GM12873 (cell line): ENCODE results near the gene DNAAF5.

Source experiments
- TF ChIP-seq, protein P1 (sequence below): IDR thresholded peaks from 2 replicates; pipeline ENCODE4 v1.5.1; 2012; ENCODE audit warnings: low read depth, mild to moderate bottlenecking, moderate library complexity, low read length, control low read depth; ENCODE audit not compliant: insufficient read depth; ENCODE audit errors: missing control alignments

Gene DNAAF5

DNA sequence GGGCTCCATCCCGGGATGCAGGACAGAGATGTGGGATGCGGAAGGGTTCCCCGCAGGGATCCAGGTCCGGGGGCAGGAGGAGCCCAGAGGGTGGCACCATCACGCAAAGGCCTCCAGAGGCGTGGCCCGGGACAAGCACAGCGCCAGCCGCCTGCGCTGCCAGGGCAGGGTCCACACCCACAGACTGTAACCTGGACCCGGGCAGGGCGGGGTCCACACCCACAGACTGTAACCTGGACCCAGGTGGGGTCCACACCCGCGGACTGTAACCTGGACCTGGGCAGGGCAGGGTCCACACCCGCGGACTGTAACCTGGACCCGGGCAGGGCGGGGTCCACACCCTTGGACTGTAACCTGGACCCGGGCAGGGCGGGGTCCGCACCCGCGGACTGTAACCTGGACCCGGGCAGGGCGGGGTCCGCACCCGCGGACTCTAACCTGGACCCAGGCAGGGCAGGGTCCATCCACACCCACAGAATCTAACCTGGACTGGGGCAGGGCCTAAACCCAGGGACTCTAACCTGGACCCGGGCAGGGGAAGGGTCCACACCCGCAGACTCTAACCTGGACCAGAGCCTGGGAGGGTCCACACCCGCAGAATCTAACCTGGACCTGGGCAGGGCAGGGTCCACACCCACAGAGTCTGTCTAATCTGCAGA is 68.3 kb downstream of the DNAAF5 start:
- TF ChIP-seq, protein P1, sequence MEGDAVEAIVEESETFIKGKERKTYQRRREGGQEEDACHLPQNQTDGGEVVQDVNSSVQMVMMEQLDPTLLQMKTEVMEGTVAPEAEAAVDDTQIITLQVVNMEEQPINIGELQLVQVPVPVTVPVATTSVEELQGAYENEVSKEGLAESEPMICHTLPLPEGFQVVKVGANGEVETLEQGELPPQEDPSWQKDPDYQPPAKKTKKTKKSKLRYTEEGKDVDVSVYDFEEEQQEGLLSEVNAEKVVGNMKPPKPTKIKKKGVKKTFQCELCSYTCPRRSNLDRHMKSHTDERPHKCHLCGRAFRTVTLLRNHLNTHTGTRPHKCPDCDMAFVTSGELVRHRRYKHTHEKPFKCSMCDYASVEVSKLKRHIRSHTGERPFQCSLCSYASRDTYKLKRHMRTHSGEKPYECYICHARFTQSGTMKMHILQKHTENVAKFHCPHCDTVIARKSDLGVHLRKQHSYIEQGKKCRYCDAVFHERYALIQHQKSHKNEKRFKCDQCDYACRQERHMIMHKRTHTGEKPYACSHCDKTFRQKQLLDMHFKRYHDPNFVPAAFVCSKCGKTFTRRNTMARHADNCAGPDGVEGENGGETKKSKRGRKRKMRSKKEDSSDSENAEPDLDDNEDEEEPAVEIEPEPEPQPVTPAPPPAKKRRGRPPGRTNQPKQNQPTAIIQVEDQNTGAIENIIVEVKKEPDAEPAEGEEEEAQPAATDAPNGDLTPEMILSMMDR = no peak

DNA sequence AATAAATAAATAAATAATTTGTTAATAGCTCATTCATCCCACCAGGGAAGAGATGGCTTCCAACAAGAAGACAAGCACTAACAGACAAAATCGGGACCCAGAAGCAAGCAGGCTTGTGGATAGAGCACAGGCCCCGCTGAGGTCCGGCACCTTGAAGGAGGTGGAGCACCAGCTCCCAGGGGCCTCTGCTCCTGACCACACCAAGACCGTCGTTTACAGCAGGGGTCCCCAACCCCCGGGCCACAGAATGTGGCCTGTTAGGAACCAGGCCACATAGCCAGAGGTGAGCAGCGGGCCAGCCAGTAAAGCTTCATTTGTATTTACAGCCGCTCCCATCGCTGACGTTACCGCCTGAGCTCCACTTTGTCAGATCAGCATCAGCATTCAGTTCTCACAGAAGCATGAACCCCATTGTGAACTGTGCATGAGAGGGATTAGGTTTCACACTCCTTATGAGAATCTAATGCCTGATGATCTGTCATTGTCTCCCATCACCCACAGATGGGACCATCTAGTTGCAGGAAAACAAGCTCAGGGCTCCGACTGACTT is 72.5 kb downstream of the DNAAF5 start:
- TF ChIP-seq, protein P1 = no peak

GRCh38 chr7:800692-801091 is 74.2 kb downstream of the DNAAF5 start:
- TF ChIP-seq, protein P1 = no peak

DNA sequence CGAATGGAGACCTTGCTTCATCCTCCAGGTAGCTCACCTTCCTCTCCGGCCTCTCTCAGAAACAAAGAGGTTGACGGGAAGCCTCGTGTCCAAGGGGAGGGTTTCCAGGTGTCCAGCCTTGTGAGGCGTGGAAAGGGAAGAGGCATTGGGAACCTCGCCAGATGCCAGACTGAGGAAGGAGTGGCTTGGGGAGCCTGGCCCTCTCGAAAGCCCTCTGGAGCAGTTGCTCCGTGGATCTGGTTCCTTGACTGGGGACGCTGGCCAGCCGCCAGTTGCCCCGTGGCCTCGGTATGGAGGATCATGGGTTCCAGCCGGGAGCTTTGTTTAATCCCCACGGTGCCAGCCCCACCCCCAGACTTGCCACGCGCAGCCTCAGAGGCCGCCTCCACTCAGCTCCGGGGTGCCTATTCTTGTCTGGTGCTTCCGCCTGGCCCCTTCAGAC is 75.5 kb downstream of the DNAAF5 start:
- TF ChIP-seq, protein P1 = no peak

GRCh38 chr7:802500-803242 is 76.2 kb downstream of the DNAAF5 start:
- TF ChIP-seq, protein P1 = no peak

DNA sequence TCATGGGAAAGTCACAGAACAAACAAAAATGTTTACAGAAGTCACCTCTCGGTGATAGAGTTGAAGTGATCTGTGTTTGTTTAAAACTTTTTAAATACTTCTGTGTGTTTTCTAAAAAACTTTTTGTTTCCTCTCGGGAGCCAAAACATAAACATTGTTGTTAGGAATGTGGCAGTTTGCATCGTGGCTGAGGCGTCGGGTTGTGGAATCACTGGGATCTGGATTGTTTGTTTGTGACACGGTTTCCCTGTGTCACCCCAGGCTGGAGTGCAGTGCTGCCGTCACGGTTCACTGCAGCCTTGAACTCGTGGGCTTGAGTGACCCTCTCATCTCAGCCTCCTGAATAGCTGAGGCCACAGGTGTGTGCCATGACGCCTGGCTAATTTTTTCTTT is 76.7 kb downstream of the DNAAF5 start:
- TF ChIP-seq, protein P1 = no peak

GRCh38 chr7:805261-805660 is 78.8 kb downstream of the DNAAF5 start:
- TF ChIP-seq, protein P1 = no peak
